OCI-LY1 (cell line): ENCODE data around the gene BLVRA.

Source experiments
- H2AFZ ChIP-seq: fragments of 200-600 bp; sonication (generic), shearing (Covaris generic); 2 replicates; pipeline ENCODE4 v1.6.0; 2014; ENCODE audit warnings: antibody characterized with exemption, mild to moderate bottlenecking, low read length
- H3F3A ChIP-seq: fragments of 200-600 bp; sonication (generic), shearing (Covaris generic); 2 replicates; pipeline ENCODE4 v1.6.0; 2014; ENCODE audit warnings: mild to moderate bottlenecking, antibody characterized with exemption, low read length, moderate library complexity; ENCODE audit not compliant: insufficient read depth
- H3K27ac ChIP-seq: fragments of 200-600 bp; sonication (generic); 2 replicates; pipeline ENCODE4 v1.5.1; 2014; ENCODE audit warnings: low read length, mixed run types, mild to moderate bottlenecking, low read depth; ENCODE audit not compliant: poor library complexity, severe bottlenecking
- H3K27me3 ChIP-seq: fragments of 200-600 bp; sonication (generic); 2 replicates; pipeline ENCODE4 v1.6.0; 2014; ENCODE audit warnings: antibody characterized with exemption, mild to moderate bottlenecking, low read length, moderate library complexity; ENCODE audit not compliant: insufficient read depth
- H3K36me3 ChIP-seq: fragments of 200-600 bp; sonication (generic); 2 replicates; pipeline ENCODE4 v1.6.1; 2014; ENCODE audit warnings: mild to moderate bottlenecking, antibody characterized with exemption, low read length, moderate library complexity, mixed read lengths; ENCODE audit not compliant: insufficient read depth
- H3K4me1 ChIP-seq: fragments of 200-600 bp; sonication (generic); 2 replicates; pipeline ENCODE4 v1.5.1; 2014; ENCODE audit warnings: mild to moderate bottlenecking, low read length, moderate library complexity; ENCODE audit not compliant: insufficient read depth, severe bottlenecking
- H3K4me2 ChIP-seq: fragments of 200-600 bp; sonication (generic), shearing (Covaris generic); 2 replicates; pipeline ENCODE4 v1.6.1; 2014; ENCODE audit warnings: low read length
- H3K4me3 ChIP-seq: fragments of 200-600 bp; sonication (generic); 2 replicates; pipeline ENCODE4 v1.5.1; 2014; ENCODE audit warnings: low read length, low read depth, mild to moderate bottlenecking, mixed read lengths; ENCODE audit not compliant: poor library complexity, severe bottlenecking
- H3K79me2 ChIP-seq: fragments of 200-600 bp; shearing (Covaris generic); 2 replicates; pipeline ENCODE4 v1.6.1; 2016; ENCODE audit warnings: mixed run types, low read length, mixed read lengths; ENCODE audit not compliant: insufficient read depth
- H3K9ac ChIP-seq: fragments of 200-600 bp; sonication (generic), shearing (Covaris generic); 2 replicates; pipeline ENCODE4 v1.6.1; 2014; ENCODE audit warnings: mild to moderate bottlenecking, low read length, mixed read lengths
- H3K9me2 ChIP-seq: fragments of 200-600 bp; sonication (generic), shearing (Covaris generic); 2 replicates; pipeline ENCODE4 v1.6.1; 2014; ENCODE audit warnings: low read depth, mild to moderate bottlenecking, low read length, mixed read lengths
- H3K9me3 ChIP-seq: fragments of 200-600 bp; shearing (Covaris generic); 2 replicates; pipeline ENCODE4 v1.6.1; 2014; ENCODE audit warnings: low read length, mixed read lengths
- H4K20me1 ChIP-seq: fragments of 200-600 bp; sonication (generic), shearing (Covaris generic); 2 replicates; pipeline ENCODE4 v1.6.0; 2016; ENCODE audit warnings: mild to moderate bottlenecking, low read length; ENCODE audit not compliant: insufficient read depth
- CTCF ChIP-seq: fragments of 200-600 bp; sonication (generic), shearing (Covaris generic); IDR thresholded peaks from 2 replicates; pipeline ENCODE4 v1.5.1; 2017; ENCODE audit warnings: mild to moderate bottlenecking, antibody characterized with exemption, low read length, moderate library complexity, mixed read lengths
- EZH2 ChIP-seq: fragments of 200-600 bp; sonication (generic), shearing (Covaris generic); IDR thresholded peaks from 2 replicates; pipeline ENCODE4 v1.8.0; 2017; ENCODE audit warnings: borderline replicate concordance, mixed run types, mild to moderate bottlenecking, antibody characterized with exemption, low read length, moderate library complexity, mixed read lengths

Gene BLVRA

GRCh38 chr7:43735403-43735801, 23.1 kb upstream of the BLVRA start:
- TF ChIP-seq CTCF (no peak), EZH2 (no peak)
- H4K20me1 ChIP-seq, result no peaks in the 10 kb centered on the region
- H3K27ac ChIP-seq, result no peak overlapping the region
- H3F3A ChIP-seq, result no peaks in the 10 kb centered on the region
- peaks cover 2% of the 10 kb centered on the region for H3K4me1 ChIP-seq
- H3K9me2 ChIP-seq, result no peaks in the 10 kb centered on the region
- H3K9ac ChIP-seq, result no peak overlapping the region
- no peaks in the 10 kb centered on the region for H3K9me3 ChIP-seq
- no peak overlapping the region for H3K4me3 ChIP-seq
- H3K4me2 ChIP-seq, result no peak overlapping the region
- no peak overlapping the region for H2AFZ ChIP-seq
- peaks cover 6% of the 10 kb centered on the region; the same call in 1 of the 2 replicates for H3K27me3 ChIP-seq
- H3K36me3 ChIP-seq, result no peaks in the 10 kb centered on the region; the same call in 1 of the 2 replicates
- no peaks in the 10 kb centered on the region for H3K79me2 ChIP-seq

- no peaks in the 10 kb centered on the region for H3K4me1 ChIP-seq
- no peaks in the 10 kb centered on the region for H3K79me2 ChIP-seq
- no peaks in the 10 kb centered on the region for H3F3A ChIP-seq
- TF ChIP-seq EZH2 (no peak), CTCF (no peak)
- H4K20me1 ChIP-seq, result no peaks in the 10 kb centered on the region
- H3K9me3 ChIP-seq, result no peaks in the 10 kb centered on the region
- H3K9ac ChIP-seq, result no peak overlapping the region
- no peaks in the 10 kb centered on the region for H3K9me2 ChIP-seq
- H3K4me3 ChIP-seq, result no peak overlapping the region
- no peak overlapping the region for H3K27ac ChIP-seq
- H3K27me3 ChIP-seq, result peaks cover 6% of the 10 kb centered on the region; the same call in 1 of the 2 replicates
- H3K4me2 ChIP-seq, result no peak overlapping the region
- H3K36me3 ChIP-seq, result no peaks in the 10 kb centered on the region; the same call in 1 of the 2 replicates
- no peak overlapping the region for H2AFZ ChIP-seq
Observed at GRCh38 chr7:43735802-43736603, 22.5 kb upstream of the BLVRA start.

- no peaks in the 10 kb centered on the region for H4K20me1 ChIP-seq
- H3K27me3 ChIP-seq, result peaks cover 6% of the 10 kb centered on the region; the same call in 1 of the 2 replicates
- no peaks in the 10 kb centered on the region for H3K9me2 ChIP-seq
- H3F3A ChIP-seq, result 0 out of 2 replicates have a peak, but pooled peaks cover 3% of the 10 kb centered on the region
- no peaks in the 10 kb centered on the region for H3K4me1 ChIP-seq
- no peak overlapping the region for H3K4me3 ChIP-seq
- no peaks in the 10 kb centered on the region; the same call in 1 of the 2 replicates for H3K36me3 ChIP-seq
- H3K27ac ChIP-seq, result no peak overlapping the region
- H3K4me2 ChIP-seq, result no peak overlapping the region
- TF ChIP-seq CTCF, result no peak
- no peak for TF ChIP-seq EZH2
- no peak overlapping the region for H3K9ac ChIP-seq
- H3K9me3 ChIP-seq, result no peaks in the 10 kb centered on the region
- H2AFZ ChIP-seq, result no peak overlapping the region
- no peaks in the 10 kb centered on the region for H3K79me2 ChIP-seq
Observed at GRCh38 chr7:43737467-43738127, 20.9 kb upstream of the BLVRA start.
